Esophagus muscularis mucosa (tissue), 4 donors: Measurements from ENCODE around the gene APOL2.

Experiments
- EP300 ChIP-seq: sonication (generic); formaldehyde crosslinking; IDR thresholded peaks from one replicate; pipeline ENCODE4 v1.6.1; 2017; ENCODE audit warnings: antibody characterized with exemption
- POLR2A ChIP-seq: fragments of 450-650 bp; IDR thresholded peaks from one replicate; pipeline ENCODE4 v1.6.1; 2017; ENCODE audit warnings: antibody characterized with exemption, moderate library complexity, mild to moderate bottlenecking, low read depth
- TF ChIP-seq, protein P1 (sequence below), 3 experiments: fragments of 200-600 bp in 2 of 3; fragments of 450-650 bp in 1 of 3; sonication (generic) in 2 of 3; IDR thresholded peaks; one replicate each; pipeline ENCODE4 v1.5.1; 2017 to 2019; ENCODE audit warnings: antibody characterized with exemption in 3 of 3, mild to moderate bottlenecking in 2 of 3, moderate library complexity in 1 of 3

DNA sequence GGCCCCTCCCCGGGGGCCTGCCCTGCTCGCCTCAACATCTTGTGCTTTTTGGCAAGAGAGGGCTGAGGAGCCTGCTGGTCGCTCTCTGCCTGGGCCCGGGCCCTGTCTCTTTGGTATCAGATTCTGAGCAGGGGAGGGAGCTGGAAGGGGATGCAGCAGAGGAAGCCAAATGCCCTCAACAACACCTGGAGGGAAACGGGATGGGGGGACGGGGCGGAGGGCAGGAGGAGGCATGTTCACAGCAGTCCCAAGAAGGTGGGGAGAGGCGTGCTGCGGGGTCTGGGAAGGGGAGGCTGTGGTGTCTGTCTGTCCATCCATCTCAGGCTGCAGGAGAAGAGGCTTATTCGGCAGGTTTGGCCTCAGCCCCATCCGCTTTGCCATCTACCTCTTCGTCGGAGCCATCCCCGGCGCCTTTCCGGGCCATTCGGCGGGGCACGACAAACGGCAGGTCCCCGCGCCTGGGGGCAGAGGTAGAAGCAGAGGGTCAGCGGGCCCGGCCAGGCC is 43.1 kb upstream of the APOL2 start:
- TF ChIP-seq EP300, result no peak
- TF ChIP-seq, protein P1, sequence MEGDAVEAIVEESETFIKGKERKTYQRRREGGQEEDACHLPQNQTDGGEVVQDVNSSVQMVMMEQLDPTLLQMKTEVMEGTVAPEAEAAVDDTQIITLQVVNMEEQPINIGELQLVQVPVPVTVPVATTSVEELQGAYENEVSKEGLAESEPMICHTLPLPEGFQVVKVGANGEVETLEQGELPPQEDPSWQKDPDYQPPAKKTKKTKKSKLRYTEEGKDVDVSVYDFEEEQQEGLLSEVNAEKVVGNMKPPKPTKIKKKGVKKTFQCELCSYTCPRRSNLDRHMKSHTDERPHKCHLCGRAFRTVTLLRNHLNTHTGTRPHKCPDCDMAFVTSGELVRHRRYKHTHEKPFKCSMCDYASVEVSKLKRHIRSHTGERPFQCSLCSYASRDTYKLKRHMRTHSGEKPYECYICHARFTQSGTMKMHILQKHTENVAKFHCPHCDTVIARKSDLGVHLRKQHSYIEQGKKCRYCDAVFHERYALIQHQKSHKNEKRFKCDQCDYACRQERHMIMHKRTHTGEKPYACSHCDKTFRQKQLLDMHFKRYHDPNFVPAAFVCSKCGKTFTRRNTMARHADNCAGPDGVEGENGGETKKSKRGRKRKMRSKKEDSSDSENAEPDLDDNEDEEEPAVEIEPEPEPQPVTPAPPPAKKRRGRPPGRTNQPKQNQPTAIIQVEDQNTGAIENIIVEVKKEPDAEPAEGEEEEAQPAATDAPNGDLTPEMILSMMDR (IDR thresholded peaks at IDR 0.05), result no peak
- no peak for TF ChIP-seq POLR2A
